HG03060 (cell line): ENCODE results near the gene PRELP.
"Not testable (repeated sequence)": the region's sequence is repeated elsewhere in the genome, so short reads cannot be mapped to it uniquely, and the experiment has no call there.

Experiments
- ATAC-seq: cut with Tn5 transposase; IDR thresholded peaks from one replicate; pipeline ENCODE4 v1.9.1; 2021; ENCODE audit warnings: low read depth, moderate number of reproducible peaks; ENCODE audit not compliant: unreplicated experiment

The PRELP gene

DNA sequence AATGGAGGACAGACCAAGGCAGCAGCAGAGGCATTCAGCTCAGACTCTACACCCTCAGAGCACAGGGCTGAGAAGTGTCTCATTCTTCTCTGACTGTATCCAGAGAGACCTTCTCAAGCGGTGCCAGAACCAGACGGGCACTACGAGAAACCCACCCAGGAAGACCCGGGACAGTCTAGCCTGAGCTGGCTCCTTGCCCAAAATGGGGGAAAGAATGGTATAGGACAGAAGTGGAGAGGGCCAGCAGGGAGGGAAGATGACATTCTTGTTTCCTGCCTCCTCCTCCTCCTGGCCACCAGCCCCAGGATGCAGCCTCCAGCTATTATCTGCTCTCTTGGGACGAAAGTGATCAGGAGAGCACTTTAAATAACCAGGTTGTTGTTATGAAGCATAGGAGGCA lies 22.6 kb upstream of the PRELP start:
- no peak for ATAC-seq

DNA sequence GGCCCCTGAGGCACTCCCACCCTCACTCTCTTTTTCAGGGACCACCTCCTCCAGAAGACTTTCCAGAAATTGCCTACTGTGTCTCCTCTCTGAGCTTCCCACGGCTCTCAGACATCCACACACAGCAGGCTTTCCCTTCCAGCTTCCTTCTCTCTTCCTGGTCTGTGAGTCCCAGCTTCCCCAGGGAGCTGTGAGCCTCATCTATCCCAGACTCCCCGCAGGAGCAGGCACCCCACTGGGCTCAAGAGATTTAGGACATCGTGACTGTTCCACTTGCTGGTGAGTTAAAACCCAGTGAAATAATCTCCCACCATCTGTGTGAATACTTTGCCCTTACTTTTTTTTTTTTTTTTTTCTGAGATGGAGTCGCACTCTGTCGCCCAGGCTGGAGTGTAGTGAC lies 22.0 kb upstream of the PRELP start:
- no peak for ATAC-seq

DNA sequence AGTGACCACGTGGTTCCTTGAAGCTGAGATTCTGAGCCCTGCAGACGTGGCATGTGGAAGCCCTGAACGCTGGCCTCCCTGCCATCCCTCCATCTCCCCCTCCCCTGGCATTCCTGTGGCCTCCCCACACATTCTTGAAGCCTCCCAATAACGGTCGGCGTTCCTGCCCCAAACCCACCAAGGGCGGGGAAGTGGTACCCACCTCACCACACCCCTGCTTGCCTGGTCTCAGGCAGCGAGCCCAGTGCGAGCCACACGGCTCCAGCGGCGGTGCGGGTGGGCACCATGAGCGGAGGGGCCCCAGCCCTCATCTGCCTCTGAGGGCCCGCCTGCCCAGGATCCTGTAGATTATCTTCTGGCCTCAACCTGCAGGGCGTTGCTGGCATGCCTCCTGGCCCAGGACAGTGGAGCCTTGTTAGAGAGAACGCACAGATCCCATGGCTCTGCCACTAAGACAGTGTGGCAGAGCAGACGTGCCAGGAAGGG lies 20.6 kb upstream of the PRELP start:
- no peak for ATAC-seq

DNA sequence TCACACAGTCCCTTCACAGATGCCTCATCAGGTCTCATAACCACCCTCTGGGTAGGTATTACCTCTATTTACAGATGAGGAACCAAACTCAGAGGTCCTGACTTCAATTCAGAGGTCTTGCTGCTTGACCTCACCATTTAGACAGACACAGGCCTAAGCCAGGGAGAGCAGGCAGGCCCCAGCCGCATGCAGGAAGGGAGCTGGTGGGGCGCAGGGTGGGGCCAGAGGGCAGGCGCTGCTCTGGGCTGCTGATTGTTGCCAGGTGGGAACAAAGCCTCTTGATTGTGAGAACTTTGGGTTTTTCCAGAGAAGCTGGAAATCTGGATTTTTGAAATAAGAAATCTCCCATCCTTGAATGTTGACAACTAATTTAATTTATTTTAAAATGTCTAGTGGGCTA lies 19.9 kb upstream of the PRELP start:
- ATAC-seq, result no peak

DNA sequence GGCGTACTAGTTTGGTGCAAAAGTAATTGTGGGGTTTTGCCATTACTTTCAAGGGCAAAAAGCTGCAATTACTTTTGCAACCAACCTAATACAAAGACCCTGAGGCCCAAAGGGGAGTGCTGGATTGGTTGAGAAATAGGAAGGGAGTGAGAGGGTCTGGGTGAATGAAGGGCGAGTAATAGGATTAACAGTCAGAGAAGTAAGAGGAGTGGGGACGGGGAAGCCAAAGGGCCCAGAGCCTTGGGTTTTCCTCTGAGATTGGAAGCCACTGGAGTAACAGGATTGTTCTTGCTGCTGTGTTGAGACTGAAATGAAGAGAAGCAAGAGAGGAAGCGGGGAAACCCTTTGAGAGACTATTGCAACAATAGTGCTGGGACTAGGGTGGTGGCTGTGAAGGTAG lies 19.0 kb upstream of the PRELP start:
- no peak for ATAC-seq

DNA sequence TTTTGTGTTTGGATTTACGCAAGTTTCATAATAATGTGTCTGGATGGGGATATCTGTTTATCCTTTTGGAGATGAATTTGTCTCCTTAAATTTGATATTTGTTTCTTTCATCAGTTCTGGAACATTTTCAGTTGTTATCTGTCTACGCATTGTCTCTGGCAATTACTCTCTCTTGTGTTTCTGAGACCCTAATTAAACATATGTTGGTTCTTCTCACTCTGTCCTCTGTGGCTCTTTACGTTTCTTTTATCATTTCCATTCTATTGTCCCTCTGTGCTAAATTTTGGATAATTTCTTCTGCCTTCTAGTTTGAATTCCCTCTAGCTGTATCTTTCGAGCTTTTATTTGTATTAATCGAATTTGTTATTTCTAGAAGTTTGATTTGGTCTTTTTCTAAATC lies 17.5 kb upstream of the PRELP start:
- ATAC-seq, result no peak

DNA sequence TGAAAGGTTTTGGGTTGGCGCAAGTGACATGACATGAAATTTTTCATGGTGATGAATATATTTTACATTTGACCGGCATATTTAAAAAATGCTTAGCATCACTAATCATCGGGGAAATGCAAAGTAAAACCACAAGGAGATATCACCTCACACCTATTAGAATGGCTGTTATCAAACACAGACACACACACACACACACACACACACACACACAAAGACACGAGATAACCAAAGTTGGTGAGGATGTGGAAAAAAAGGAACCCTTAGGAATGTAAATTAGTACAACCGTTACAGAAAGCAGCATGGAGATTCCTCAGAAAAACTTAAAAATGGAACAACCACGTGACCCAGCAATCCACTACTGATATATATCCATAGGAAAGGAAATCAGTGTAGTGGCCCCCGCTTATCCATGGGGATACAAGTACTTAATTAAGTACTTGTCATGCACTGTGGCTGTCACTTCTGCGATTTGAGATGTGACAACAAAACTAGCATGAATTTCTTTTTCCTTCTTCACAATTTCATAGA lies 15.9 kb upstream of the PRELP start:
- ATAC-seq, result no peak

DNA sequence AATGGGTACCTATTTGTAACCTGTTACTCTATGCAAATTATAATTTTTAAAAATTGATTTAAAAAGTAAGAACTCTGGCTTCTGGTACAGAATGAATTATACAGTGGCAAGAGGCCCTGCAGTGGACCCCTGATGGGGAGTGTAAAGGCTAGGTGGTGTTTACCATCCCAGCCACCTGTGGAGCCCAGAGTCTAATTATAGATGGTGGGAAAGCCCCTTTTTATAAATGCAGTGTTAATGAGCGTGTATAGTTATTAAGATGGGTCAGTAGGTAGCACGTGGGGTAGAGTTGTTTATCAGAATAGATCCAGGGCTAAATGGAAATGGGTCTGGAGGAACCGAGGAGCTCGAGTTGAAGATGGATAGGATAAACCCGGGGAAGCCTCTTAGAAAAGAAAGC lies 13.9 kb upstream of the PRELP start:
- ATAC-seq, result no peak

DNA sequence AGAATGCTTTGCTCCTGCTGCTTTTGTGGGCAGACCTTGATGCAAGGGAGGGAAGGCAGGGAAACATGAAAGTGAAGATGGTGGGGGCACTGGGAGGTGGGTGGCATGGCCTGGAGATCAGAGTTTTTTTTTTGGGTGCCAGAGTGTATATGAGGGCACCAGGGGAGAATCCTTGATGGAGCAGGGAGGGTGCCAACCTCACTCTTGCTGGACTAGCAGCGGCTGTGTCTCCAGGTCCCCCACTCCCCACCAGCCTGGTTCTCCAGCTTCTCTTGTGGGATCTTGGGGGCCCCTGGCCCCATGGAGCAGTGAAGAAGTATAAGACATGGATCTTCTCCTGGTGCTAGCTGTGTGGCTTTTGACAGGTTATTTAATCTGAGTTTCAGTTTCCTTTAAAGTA lies 13.5 kb upstream of the PRELP start:
- ATAC-seq, result no peak

DNA sequence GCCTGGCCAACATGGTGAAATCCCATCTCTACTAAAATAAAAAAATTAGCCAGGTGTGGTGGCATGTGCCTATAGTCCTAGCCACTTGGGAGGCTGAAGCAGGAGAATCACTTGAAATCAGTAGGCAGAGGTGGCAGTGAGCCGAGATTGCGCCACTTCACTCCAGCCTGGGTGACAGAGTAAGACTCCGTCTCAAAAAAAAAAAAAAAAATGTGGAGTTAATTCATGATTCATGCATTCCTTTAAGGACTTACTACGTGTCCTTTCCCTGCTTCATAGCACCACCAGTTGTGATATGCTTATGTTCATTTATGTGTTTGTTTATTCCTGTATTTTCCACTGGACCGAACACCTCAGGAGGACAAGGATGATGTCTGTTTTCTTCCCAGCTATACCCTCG lies 12.7 kb upstream of the PRELP start:
- no peak for ATAC-seq

DNA sequence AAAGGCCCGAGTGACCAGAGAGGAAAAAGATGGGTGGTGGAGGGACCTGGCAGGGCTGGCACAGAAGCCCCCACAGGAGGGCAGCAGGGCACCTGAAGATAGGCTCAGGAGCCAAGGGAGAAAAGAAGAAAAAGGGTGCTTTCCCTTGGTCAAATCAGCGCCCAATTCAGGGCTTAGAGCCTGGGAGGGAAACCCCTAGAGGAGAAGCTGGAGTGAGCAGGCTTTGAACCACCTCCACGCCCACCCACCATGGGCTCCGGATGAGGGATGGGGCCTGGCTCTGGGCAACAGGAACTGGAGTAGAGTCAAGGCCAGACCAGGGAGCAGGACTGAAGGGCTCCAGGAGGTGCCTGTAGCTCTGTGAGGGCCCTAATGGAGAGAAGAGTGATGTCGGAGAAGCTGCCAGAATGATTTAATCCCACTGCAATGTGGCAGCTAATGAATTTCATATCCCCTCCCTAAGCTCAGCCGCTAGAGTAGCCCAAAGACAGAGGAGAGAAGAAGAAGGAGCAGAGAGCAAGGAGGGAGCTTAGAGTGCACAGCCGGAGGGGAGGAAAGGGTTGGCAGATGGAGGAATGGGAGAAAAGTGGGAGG lies 12.0 kb upstream of the PRELP start:
- ATAC-seq, result no peak

DNA sequence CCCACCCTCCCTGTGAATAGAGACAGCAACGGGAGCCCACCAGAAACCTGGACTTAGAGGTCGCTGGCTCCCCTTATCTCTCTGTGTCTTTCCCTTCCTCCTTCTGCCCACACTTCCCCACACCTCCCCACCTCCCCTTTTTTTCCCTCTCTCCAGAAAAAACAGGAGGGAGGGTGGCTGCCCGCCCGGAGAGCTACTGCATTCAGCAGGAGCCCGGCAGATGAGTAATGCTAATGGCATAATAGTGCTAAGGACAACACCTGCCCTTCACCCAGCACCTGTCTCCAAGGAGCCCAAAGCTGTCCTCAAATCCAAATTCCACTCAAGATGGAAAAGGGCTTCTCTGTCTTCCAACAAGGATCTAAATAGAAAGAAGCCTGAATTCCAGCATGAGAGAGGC lies 11.4 kb upstream of the PRELP start:
- no peak for ATAC-seq

DNA sequence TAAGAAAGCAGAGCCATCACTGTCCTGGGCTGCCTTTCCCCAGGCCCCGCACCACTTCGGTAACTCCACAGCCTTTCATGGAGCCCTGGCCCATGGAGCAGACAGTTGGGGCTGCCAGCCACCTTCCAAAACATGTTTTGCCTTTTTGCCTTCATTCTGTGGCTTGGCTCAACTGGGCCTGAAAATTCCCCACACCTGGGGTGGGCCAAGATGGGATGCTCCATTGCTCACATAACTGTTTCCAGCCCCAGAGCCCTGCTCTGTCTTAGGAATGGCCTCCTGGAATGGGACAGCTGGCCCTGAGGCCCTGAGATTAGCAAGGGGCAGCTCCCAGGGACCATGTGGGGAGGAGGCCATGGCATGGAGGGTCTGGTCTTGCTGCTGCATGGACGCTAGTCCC lies 10.9 kb upstream of the PRELP start:
- ATAC-seq, result no peak

DNA sequence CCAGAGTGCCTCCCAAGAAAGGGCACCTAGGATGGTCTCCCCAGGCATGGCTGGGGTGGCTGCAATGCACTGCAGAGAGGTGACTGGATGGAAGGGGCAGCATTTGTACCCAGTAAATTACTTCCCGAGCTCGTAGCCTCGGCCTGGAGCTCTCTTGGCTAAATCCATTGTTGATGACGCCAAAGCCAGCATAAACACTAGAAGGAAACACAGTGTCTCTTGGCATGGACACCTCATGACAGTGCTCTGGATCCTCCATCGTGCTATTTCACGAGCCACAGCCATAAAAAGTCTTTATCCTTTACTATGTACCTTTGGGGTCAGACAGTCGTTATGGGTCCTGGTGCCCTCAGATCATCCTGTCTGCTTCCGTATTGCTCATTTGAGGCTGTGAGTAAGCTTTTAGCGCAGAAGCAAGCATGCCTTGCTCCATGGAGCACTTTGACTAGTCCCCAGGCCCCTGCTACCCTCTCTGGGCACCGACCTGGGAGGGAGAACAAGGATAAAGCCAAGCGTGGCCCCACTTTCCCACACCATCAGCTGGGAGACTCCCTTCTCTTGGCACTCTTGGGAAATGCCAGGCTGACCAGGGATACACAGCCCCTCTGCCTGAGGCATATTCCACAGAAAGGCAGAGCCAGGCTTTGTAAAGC lies 10.3 kb upstream of the PRELP start:
- ATAC-seq, result no peak

DNA sequence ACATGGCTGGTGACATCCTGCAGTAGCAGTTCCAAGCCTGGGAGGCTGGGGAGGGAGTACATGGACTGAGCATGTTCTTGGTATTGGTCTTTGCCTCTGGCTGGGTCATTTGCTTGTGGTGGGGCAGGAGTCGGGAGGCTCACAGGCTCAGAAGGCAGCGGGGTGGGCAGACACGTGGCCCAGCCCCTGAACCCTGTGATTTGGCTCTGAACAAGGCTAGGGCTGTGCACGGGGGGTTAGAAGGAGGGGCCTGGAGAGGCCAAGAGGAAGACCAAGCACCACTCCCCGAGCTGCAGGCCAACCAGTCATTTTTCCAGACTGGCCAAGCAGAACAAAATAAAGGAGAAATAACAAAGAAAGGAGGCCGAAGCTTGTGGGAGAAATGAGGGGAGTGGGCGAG lies 9.7 kb upstream of the PRELP start:
- no peak for ATAC-seq

DNA sequence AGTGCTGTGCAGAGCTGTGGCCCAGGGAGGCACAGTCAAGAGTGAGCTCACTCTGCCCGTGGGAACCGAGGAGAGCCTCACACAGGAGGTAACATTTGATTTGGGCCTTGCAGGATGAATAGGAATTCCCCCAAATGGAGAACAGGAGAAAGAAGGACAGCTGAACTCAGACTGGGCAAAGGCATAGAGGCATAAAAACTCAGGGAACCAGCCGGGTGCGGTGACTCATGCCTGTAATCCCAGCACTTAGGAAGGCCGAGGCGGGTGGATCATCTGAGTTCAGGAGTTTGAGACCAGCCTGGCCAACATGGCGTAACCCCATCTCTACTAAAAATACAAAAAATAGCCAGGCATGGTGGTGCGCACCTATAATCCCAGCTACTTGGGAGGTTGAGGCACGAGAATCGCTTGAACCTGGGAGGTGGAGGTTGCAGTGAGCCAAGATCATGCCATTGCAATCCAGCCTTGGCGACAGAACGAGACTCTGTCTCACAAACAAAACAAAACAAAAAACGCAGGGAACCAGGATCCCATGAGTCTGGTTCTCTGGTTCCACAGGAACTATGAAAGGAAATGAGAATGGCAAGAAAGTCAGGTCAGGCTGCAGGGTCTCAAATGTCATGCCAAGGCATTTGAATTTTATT lies 8.6 kb upstream of the PRELP start:
- not testable (repeated sequence) for ATAC-seq

DNA sequence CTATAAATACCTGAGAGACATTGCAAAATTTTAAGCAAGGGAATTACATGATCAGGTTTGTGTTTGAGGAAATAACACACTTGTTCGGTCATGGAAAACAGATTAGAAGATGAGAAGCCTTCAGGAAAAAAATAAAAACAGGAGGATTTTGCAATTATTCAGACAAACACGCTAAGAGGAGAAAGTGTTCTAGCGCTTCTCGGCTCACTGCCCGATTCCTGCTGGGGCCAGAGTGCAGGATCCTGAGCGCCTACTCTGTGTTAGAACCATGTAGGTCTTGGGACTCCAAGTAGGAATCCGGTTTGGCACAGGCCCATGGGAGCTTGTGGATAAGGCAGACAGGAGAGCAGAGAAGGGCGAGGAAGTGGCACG lies 8.1 kb upstream of the PRELP start:
- no peak for ATAC-seq

DNA sequence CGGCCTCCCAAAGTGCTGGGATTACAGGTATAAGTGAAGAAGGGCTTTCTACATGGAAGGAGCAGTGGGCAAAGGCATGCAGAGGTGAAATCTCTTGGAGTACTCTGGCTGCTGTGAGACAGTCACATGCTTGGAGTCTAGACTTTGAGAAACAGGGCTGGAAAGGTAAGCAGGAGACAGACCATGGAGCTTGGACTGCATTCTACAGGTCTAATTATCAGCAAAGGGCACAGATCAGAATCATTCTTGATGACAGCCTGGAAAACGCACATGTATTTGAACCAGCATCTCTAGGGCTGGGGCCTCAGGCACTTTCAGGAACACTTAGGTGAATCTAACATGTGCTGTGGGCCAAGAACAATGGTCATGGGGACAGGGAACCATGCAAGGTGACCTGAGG lies 7.3 kb upstream of the PRELP start:
- ATAC-seq, result no peak

DNA sequence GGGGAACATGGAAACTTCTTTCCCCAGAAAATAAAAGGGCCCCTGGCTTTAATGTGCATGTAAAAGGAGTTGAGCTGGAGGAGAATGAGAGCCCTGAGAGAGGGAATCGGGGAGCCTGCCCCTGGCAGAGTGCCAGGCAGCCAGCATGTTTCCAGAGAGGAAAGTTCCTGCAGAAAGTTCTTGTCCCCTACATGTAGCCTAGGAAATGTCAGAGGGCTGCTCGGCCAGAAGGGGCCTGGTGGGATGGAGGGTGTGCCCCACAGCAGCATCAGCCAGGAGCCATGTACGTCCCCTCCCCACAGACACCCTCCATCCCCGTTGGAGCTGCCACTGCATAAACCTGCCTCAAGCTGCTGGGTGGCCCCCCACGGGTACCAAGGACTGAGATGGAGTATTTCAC lies 5.4 kb upstream of the PRELP start:
- ATAC-seq, result no peak

DNA sequence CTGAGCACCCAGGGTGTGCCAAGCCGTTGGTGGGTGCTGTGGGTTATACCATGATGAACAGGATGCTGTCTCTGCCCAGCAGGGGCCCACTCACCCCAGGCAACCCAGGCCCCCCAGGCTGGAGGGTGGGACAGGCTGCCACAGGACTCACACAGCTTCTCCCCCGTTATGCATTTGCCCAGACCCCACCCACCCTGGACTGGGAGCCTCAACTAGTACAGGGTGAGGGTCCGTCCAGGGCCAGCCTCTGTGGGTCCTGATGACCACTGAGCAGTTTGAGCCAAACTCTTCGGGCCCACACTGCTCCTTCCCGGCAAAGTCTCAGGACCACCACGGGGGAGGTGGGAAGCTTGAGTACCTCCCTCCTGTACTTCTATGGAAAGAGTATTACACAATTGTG lies 3.8 kb upstream of the PRELP start:
- no peak for ATAC-seq

DNA sequence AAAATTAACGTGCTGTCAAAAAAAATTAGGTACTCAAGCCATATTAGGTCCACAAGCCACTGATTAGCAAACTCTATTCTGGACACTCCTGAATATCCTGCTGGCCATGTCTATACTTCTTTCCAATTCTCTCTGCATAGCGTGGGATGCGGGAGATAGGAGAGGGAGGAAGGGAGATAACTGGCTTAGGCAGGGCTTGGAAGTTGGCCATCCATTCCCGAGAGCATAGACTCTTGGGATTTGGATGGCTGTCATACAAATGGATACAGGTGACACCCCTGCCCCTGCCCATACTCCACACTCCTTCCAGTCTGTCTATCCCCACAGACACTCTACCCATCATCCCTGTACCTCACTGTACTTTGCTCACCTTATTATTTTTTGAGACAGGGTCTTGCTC lies 2.3 kb upstream of the PRELP start:
- ATAC-seq, result no peak

DNA sequence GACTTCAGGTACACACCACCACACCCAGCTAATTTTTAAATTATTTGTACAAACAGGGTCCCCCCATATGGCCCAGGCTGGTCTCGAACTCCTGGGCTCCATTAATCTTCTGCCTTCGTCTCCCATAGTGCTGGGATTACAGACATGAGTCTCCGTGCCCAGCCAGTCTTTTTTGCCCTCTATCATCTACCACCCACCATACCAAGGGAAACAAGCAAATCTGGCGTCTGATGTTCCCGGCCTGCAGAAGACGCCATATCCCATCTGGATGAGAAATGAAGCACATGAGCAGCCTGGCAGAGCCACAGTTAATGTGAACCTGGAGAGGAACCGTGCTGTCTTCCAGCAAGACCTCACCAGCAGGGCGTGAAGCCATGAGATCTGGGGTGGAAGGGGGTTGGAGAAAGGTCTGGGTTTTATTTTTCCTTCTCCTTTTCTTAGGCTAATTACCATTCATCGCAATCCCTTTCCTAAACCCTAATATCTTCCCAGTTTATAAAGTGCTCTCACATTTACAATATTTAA lies 1.8 kb upstream of the PRELP start:
- no peak for ATAC-seq
